ENCODE measurements around the gene ZC3H11A.
"Not testable (repeated sequence)": the region's sequence is repeated elsewhere in the genome, so short reads cannot be mapped to it uniquely, and the experiment has no call there.

The ZC3H11A gene

DNA sequence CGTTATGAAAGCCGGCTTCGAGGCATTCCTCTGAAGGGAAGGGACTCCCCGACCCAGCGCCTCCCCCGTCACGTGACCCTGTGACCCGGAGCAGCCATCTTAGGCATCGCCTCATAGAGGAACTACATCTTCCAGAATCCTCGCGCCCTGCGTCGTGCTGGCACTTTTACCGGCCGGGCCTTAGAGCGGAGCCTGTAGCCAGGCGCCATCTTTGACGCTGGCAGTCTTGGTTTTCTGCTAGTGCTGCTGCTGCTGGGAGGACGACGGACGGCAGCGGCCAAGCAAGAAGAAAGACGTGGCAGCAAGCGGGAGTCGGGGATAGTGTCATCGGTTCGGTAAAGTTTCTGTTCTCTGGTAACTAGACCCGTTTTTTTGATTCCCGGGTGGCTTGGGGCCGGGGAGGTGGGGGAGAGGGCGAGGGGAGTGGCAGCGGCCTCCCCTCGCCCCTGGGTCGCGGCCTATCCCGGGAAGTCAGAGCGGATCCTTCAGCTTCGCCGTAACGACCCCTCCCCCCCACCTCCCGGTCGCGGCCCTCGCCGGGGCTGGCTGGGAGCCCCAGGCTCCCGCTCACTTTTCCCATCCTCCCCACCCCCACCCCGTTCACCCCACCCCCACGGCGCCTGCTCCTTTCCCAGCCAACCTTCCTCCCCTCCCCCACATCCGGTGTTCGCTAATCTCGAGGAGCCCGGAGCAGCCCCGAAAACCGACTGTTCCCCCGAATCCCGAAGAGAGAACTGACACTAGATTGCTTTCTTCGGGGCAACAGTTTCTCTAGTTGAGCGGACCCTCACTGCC, at the start of gene ZC3H11A, which contains the start of gene ZBED6:
ZC3H11A (plus strand) TSS at position 183 of the 795 bp plus-strand sequence. CDS start 21,448 bp downstream, outside the sequence.
ZBED6 (plus strand) TSS at position 183 of the 795 bp plus-strand sequence. CDS start 1,900 bp downstream, outside the sequence.
- peak; percentile 97 for DNase-seq (ENCODE audit: low read depth in 1 of 2, low spot score in 1 of 2)

- no peak for DNase-seq (ENCODE audit: low read depth in 1 of 2, low spot score in 1 of 2)
Measured at GRCh38 chr1:203746281-203746680, 49.1 kb upstream of the ZC3H11A start.

GRCh38 chr1:203751051-203751450, 44.4 kb upstream of the ZC3H11A start:
- no peak for DNase-seq (ENCODE audit: low read depth in 1 of 2, low spot score in 1 of 2)

DNA sequence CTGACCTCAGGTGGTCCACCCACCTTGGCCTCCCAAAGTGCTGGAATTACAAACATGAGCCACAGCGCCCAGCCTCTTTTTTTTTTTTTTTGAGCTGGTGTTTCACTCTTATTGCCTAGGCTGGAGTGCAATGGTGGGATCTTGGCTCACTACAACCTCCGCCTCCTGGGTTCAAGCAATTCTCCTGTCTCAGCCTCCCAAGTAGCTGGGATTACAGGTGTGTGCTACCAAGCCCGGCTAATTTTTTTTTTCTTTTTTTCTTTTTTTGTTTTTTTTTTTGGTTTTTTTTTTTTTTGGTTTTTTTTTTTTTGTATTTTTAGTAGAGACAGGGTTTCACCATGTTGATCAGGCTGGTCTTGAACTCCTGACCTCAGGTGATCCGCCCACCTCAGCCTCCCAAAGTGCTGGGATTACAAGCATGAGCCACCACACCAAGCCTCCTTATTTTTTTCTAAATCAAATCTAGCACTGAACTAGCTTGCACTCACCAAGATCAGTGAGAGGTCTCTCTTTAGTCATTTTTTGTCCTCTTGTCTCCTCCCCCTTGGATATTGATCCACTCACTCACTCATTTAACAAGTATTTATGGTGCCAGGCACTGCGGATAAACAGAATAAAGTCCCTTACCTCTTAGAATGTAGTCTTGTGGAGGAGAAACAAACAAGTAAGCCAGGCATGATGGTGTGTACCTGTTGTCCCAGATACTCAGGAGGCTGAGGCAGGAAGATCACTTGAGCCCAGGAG, 43.6 kb upstream of the ZC3H11A start:
- not testable (repeated sequence) for DNase-seq (ENCODE audit: low read depth in 1 of 2, low spot score in 1 of 2)

- no peak for DNase-seq (ENCODE audit: low read depth in 1 of 2, low spot score in 1 of 2)
Measured at GRCh38 chr1:203754455-203754864, 41.0 kb upstream of the ZC3H11A start.

GRCh38 chr1:203756036-203756435, 39.4 kb upstream of the ZC3H11A start:
- no peak for DNase-seq (ENCODE audit: low read depth in 1 of 2, low spot score in 1 of 2)

DNA sequence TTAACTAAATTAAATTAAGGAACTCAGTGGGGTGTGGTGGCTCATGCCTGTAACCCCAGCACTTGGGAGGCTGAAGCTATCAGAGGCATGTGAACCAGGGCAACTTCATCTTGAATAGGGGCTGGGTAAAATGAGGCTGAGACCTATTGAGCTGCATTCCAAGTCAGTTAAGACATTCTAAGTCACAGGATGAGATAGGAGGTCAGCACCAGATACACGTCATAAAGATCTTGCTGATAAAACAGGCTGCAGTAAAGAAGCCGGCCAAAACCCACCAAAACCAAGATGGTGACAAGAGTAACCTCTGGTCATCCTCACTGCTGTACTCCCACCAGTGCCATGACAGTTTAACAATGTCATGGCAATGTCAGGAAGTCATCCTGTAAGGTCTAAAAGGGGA, 36.7 kb upstream of the ZC3H11A start:
- DNase-seq (ENCODE audit: low read depth in 1 of 2, low spot score in 1 of 2): not testable (repeated sequence)

GRCh38 chr1:203760506-203760905, 34.9 kb upstream of the ZC3H11A start:
- no peak for DNase-seq (ENCODE audit: low read depth in 1 of 2, low spot score in 1 of 2)

- DNase-seq (ENCODE audit: low read depth in 1 of 2, low spot score in 1 of 2): not testable (repeated sequence)
Measured at GRCh38 chr1:203761958-203762357, 33.5 kb upstream of the ZC3H11A start.

DNA sequence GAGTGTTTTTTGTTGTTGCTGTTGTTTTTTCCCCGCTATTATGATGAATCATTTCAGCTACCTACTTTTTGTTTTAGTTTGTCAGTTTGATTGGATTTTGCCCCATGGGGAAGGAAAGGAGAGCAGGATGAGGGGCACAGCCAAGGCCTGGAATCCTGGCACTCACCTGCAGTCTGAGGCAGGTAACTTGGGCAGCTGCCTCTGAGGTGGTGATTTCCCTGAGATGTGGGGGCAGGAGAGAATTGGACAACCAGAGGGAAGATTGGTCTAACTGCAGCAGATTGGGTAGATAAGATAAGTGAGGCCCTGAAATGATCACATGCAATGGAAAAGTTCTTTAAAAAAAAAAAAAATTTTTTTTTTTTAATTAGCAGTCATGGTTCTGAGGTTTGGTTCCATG, 31.9 kb upstream of the ZC3H11A start:
- no peak for DNase-seq (ENCODE audit: low read depth in 1 of 2, low spot score in 1 of 2)

DNA sequence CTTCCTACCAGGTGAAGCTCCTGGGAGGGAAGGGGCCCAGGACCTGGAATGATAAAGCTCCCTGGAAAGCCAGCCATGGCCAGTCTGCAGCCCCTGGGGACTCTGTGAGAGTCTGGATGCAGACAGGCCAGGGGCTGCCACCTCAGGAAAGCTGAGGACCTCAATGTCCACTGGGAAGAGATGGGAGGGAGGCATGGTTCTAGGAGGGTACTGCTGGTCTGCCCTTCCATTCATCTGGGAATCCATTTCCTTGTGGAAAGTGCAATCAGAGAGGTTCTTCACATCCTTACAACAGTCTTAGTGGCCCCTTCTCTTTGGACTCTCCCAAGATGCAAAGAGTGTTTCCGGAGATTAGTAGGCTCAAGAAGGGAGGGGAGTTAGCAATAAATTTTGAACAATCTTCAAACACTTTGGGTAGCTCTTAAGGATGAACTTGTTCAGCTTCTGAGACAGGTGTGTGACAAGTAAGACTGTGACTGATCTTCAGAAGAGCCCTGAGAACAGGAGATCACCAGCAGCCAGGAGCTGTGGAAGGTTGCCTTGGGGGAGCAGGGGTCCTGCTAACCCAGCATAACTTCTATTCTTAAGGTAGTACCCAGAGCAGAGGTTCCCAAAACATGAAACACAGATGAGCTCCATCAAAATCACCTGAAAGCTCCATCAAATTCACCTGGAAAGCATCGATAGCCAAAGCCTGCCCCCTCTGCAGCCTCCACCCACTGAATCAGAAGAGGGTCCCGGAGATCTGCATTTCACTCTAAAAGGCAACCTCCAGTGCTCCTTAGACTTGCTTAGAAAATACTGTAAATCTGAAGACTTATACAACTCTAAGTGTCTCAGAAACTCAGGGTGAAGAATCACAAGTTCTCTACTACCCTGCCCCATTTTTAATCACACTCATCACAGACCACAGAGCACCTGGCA, 31.1 kb upstream of the ZC3H11A start:
- DNase-seq (ENCODE audit: low read depth in 1 of 2, low spot score in 1 of 2): no peak

DNA sequence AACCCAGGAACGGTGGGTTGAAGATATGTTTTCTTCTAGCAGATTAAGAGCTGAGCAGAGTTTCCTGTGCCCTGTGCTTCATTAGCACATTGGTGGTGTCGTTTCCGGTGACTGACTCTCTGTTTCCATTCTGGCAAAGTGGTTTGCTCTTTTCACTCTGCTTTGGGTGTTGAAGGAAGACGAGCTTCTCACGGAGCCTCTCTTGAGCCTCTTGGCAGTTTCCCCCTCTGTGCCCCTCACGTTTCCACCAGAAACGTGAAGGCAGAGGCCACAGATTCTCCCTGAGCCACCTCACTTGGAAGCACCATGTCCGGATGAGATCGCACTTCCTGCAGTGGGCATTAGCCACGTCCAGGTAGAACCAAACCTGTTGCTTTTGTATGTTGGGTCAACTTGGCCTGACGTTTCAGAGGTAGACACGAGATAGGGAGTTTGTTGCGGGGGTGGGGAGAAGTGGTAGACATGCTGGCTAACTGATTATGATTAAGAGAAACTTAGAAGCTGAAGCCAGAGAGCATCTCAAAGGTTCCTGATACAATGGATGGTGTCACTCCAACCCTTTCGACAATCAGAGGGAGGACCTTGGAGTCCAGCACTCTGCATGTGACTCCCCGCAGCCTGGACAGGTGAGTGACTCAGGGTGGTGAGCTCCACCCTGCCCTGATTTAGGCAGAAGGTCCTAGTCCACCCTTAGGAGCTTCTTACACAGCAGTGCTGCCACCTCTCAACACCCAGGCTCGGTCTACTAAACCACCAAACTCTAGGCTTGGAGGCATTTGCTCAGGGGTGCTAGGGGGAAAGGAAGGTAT, 30.2 kb upstream of the ZC3H11A start, which contains the start of gene LAX1:
LAX1 (plus strand) TSS at position 155 of the 809 bp plus-strand sequence; CDS start at position 538, 383 bp downstream.
- peak; percentile 48 to 67 for DNase-seq (ENCODE audit: low read depth in 1 of 2, low spot score in 1 of 2)

DNA sequence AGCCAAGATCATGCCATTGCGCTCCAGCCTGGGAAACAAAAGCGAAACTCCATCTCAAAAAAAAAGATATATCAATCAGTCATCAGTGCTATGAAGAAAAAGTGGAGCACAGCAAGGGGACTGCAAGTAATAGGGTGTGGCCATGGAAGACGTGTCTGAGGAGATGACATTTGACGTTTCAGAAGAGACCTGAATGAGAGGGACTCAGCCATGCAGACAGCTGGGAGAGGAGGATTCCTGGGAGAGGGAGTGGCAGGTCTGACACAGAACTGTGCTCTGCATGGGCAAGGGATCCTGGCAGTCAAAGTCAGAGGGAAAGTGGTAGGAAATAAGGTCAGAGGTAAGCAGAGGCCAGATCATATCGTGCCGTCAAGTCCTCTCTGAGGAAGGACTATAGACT, 27.2 kb upstream of the ZC3H11A start:
- no peak for DNase-seq (ENCODE audit: low read depth in 1 of 2, low spot score in 1 of 2)

DNA sequence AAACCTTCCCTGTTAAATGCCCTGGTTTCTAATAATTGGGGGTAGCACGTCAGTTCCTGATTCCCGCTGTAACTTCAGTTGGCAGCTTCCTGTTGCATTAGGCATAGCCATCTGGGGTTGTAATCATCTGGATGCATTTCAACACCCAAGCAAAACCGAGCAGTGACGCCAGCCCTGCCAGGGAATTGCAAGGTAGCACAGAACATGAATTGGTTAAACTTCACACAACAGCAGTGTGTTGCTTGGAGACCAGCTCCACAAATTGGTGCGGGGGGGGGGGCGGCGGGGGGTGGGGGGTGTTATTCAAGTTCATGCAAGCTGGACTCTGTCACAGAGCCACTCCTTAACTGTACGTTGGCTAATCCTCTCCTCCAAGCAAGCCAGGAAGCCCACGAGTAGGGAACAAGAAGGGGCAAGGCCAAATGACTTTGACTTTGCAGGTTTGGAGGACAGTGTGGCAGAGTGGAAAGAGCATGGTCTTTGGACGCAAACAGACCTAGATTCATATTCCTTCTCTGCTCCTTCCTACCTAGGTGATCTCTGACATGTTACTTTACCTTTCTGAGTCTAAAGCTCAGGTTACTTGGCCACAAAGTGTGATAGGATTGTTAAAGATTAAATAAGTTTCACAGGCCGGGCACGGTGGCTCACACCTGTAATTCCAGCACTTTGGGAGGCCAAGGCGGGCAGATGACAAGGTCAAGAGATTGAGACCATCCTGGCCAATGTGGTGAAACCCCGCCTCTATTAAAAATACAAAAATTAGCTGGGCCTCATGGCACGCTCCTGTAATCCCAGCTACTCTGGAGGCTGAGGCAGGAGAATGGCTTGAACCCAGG, 25.7 kb upstream of the ZC3H11A start:
- no peak for DNase-seq (ENCODE audit: low read depth in 1 of 2, low spot score in 1 of 2)

DNA sequence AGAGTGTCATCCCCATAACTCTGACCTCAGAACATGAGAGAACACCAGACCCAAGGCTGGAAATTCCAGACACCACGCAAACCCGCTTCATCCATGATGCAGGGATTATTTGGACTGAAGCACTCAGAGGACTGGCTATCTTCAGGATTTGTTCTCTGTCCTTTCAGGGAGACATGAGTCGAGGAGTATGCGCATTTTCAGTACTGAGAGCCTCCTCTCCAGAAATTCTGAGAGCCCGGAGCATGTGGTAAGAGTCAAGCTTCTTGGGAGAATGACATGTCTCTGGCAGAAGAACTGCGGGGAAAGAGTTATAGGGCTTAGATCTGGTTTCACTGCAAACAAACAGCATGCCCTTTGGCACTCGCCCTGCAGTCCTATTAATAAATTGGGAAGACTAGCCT, 23.5 kb upstream of the ZC3H11A start:
- no peak for DNase-seq (ENCODE audit: low read depth in 1 of 2, low spot score in 1 of 2)

- DNase-seq (ENCODE audit: low read depth in 1 of 2, low spot score in 1 of 2): no peak
Measured at GRCh38 chr1:203772836-203773235, 22.6 kb upstream of the ZC3H11A start.

DNA sequence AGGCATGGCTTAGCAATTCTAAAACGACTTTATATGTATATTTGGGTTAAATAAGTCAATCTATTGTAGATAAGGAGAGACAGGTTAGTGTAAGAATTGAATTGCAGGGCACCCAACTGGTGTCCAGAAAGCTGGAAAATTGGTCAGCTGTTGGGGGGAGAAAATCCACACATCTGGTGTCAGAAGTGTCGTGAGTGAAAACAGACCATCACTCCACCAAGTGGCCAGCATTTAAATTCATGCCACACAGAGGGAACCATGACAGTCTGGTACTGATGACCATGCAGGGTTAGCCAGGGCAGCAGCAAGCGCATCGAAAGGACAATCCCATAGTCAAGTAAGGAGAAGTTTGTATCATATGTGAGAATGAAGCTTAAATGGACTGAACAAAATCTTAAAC, 18.8 kb upstream of the ZC3H11A start:
- no peak for DNase-seq (ENCODE audit: low read depth in 1 of 2, low spot score in 1 of 2)

DNA sequence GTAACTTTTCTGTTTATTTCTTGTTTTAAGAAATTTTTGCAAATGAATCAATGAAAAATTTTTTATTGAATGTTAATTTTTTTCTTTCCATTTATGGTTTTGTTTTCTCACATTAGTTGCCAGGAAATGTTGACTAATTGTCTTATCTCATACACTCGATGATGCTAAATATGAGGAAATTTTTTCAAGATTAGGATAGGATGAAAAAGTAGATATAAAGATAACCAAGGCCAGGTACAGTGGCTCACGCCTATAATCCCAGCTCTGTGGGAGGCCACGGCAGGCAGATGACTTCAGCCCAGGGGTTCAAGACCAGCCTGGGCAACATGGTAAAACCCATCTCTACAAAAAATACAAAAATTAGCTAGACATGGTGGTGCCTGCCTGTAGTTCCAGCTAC, 17.8 kb upstream of the ZC3H11A start:
- DNase-seq (ENCODE audit: low read depth in 1 of 2, low spot score in 1 of 2): no peak

DNA sequence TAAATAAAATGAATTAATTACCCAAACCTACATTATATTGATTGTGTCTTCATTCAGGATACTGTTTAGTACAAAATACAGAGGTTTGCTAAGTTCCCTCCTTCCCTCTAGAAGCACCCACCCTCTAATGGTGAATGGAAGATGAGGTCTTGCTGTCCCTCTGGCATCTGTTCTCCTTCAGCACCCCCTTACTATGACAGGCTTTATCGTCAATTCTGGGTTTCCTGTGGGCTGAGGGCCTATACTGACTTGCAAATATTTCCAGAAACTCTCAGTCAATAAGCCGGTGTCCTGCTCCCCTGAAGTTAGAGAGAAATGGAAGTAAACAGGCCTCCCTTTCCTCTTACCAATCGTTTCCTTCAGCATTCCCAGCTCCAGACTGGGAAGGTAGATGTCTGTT, 17.3 kb upstream of the ZC3H11A start:
- no peak for DNase-seq (ENCODE audit: low read depth in 1 of 2, low spot score in 1 of 2)
